Transverse colon (tissue), 4 donors: ENCODE data around the gene PBX3. TPM values are rescaled to one million over a fixed set of nuclear protein-coding genes. Genes with fewer than 3 reads are reported as not detected.

Experiments used
- DNase-seq: peaks from one replicate; pipeline ENCODE4 v3.0.0-alpha.2; 2019
- H3K27ac ChIP-seq, 4 donors: fragments of 200-600 bp; sonication (generic); 2 replicates each; pipeline ENCODE4 v1.5.1; 2016 to 2018; ENCODE audit warnings: inconsistent platforms in 4 of 4
- H3K27me3 ChIP-seq: fragments of 200-600 bp; sonication (generic); 2 replicates; pipeline ENCODE4 v1.5.1; 2017; ENCODE audit warnings: inconsistent platforms
- H3K36me3 ChIP-seq, 4 donors: fragments of 200-600 bp; sonication (generic); 2 replicates each; pipeline ENCODE4 v1.5.1; 2017 to 2019; ENCODE audit warnings: inconsistent platforms in 4 of 4
- H3K4me1 ChIP-seq, 4 donors: fragments of 200-600 bp; sonication (generic); 2 replicates each; pipeline ENCODE4 v1.5.1; 2017 to 2020; ENCODE audit warnings: inconsistent platforms in 4 of 4
- H3K4me3 ChIP-seq, 4 donors: fragments of 200-600 bp; sonication (generic); 1 replicate in 1 of 4; 2 replicates in 3 of 4; pipeline versions ENCODE4 v1.5.1 to v1.6.1; 2017 to 2019; ENCODE audit warnings: inconsistent platforms in 4 of 4
- H3K9me3 ChIP-seq, 2 donors: fragments of 200-600 bp; sonication (generic); 2 replicates each; pipeline ENCODE4 v1.5.1; 2017 to 2019; ENCODE audit warnings: inconsistent platforms in 2 of 2
- CTCF ChIP-seq, 5 experiments: fragments of 200-600 bp in 3 of 5; fragments of 450-650 bp in 2 of 5; sonication (generic) in 3 of 5; IDR thresholded peaks; 1 replicate in 2 of 5; 2 replicates in 3 of 5; pipeline ENCODE4 v1.5.1; 2016 to 2017; ENCODE audit warnings: antibody characterized with exemption in 5 of 5, inconsistent platforms in 3 of 5, mild to moderate bottlenecking in 2 of 5, moderate library complexity in 1 of 5
- EP300 ChIP-seq: sonication (generic); formaldehyde crosslinking; IDR thresholded peaks from one replicate; pipeline ENCODE4 v1.6.1; 2017; ENCODE audit warnings: antibody characterized with exemption, low read depth
- POLR2A ChIP-seq: fragments of 450-650 bp; IDR thresholded peaks from one replicate; pipeline ENCODE4 v1.6.1; 2016; ENCODE audit warnings: antibody characterized with exemption, mild to moderate bottlenecking, moderate library complexity
- POLR2AphosphoS5 ChIP-seq, 3 donors: sonication (generic); formaldehyde crosslinking; IDR thresholded peaks; one replicate each; pipeline ENCODE4 v1.6.1; 2016; ENCODE audit warnings: antibody characterized with exemption in 3 of 3
- WGBS, 2 donors: methylation state at CpG; one replicate each; pipeline ENCODE4 v1.1.5; 2018; ENCODE audit warnings: low coverage in 1 of 2; 5-methylcytosine and 5-hydroxymethylcytosine counted together
- in situ Hi-C, 4 donors: fragments of 200-750 bp; cut with MboI; loops; one replicate each; pipeline versions ENCODE4 v1.15.0 to v1.15.1; 2017; ENCODE audit warnings: low sequenced_read_pairs in 3 of 4, low pct_ligation_motif_present in 1 of 4, low pct_unique_long_range_greater_than_20kb in 1 of 4
- intact Hi-C: fragments of 100-400 bp; cut with DNase I; formaldehyde crosslinking; loops from one replicate; pipeline ENCODE4 v1.15.1; 2023; ENCODE audit warnings: low total_unique reads
- total RNA-seq, 4 donors: library from RNA; depleted of rRNA; stranded (reverse); fragments of >200 nt; gene quantifications; one replicate each; pipeline ENCODE4 v1.1.0, GENCODE V29; 2016

The PBX3 gene
- total RNA-seq, 4 donors from 2014 or later: 16.4 to 70.3 (median 20.4) TPM

GRCh38 chr9:125847735-125848134 lies 100.6 kb downstream of the PBX3 start:
- Histone ChIP-seq H3K9me3 (no peaks in the 10 kb centered on the region), H3K27ac (no peak overlapping the region), H3K36me3 (no peaks in the 10 kb centered on the region), H3K4me3 (no peak overlapping the region), H3K27me3 (no peaks in the 10 kb centered on the region), H3K4me1 (peaks cover 0 to 4% (median 0%) of the 10 kb centered on the region in 4 donors)
- WGBS, 2 donors: 97 to 100% methylated on average over 1 to 2 of the region's 2 CpGs
- no peak for DNase-seq
- TF ChIP-seq POLR2A: no peak
- no peak for TF ChIP-seq POLR2AphosphoS5 (IDR thresholded peaks at IDR 0.05)
- no peak for TF ChIP-seq CTCF (IDR thresholded peaks at IDR 0.05)
- TF ChIP-seq EP300: no peak
- in situ Hi-C loops (no loop called here), intact Hi-C loops (no loop called here)

- DNase-seq: no peak
- Histone ChIP-seq H3K36me3 (no peaks in the 10 kb centered on the region), H3K27me3 (no peaks in the 10 kb centered on the region), H3K9me3 (no peaks in the 10 kb centered on the region), H3K27ac (no peak overlapping the region), H3K4me1 (peaks cover 0 to 4% (median 0%) of the 10 kb centered on the region in 4 donors), H3K4me3 (no peak overlapping the region)
- 86 to 94% methylated on average over 3 of the region's 3 CpGs for WGBS, 2 donors
- intact Hi-C loops: no loop called here
- in situ Hi-C loops: no loop called here
- TF ChIP-seq EP300: no peak
- TF ChIP-seq CTCF (IDR thresholded peaks at IDR 0.05): no peak
- no peak for TF ChIP-seq POLR2AphosphoS5 (IDR thresholded peaks at IDR 0.05)
- no peak for TF ChIP-seq POLR2A
These were observed 103.0 kb downstream of the PBX3 start for GRCh38 chr9:125850106-125850632.

- no peaks in the 10 kb centered on the region for H3K9me3 ChIP-seq
- peaks cover 0 to 4% (median 0%) of the 10 kb centered on the region in 4 donors for H3K4me1 ChIP-seq
- in situ Hi-C loops: no loop called here
- no peak overlapping the region for H3K4me3 ChIP-seq
- no peak for DNase-seq
- no peak for TF ChIP-seq CTCF (IDR thresholded peaks at IDR 0.05)
- TF ChIP-seq POLR2AphosphoS5 (IDR thresholded peaks at IDR 0.05): no peak
- TF ChIP-seq EP300: no peak
- TF ChIP-seq POLR2A: no peak
- no peak overlapping the region for H3K27ac ChIP-seq
- no peaks in the 10 kb centered on the region for H3K27me3 ChIP-seq
- WGBS, 2 donors: 86 to 89% methylated on average over 1 of the region's 1 CpG
- intact Hi-C loops: no loop called here
- H3K36me3 ChIP-seq: no peaks in the 10 kb centered on the region
These were observed 103.6 kb downstream of the PBX3 start for GRCh38 chr9:125850763-125851162.

- in situ Hi-C loops (no loop called here), intact Hi-C loops (no loop called here)
- peaks cover 0 to 4% (median 0%) of the 10 kb centered on the region in 4 donors for H3K4me1 ChIP-seq
- no peak for TF ChIP-seq EP300
- TF ChIP-seq POLR2A: no peak
- no peak for TF ChIP-seq CTCF (IDR thresholded peaks at IDR 0.05)
- no peak for TF ChIP-seq POLR2AphosphoS5 (IDR thresholded peaks at IDR 0.05)
- no peaks in the 10 kb centered on the region for H3K27me3 ChIP-seq
- DNase-seq: no peak
- no peak overlapping the region for H3K4me3 ChIP-seq
- 86 to 87% methylated on average over 1 to 2 of the region's 2 CpGs for WGBS, 2 donors
- no peaks in the 10 kb centered on the region for H3K9me3 ChIP-seq
- no peak overlapping the region for H3K27ac ChIP-seq
- H3K36me3 ChIP-seq: no peaks in the 10 kb centered on the region
These were observed 104.8 kb downstream of the PBX3 start for GRCh38 chr9:125851979-125852378.
